ENCODE results near the gene TSTD2.

- no peak for TF ChIP-seq CTCF (IDR thresholded peaks at IDR 0.05; ENCODE audit: low read length)
- no peak for TF ChIP-seq EZH2phosphoT487 (IDR thresholded peaks at IDR 0.05; ENCODE audit: low read length)
- TF ChIP-seq EZH2 (optimal IDR thresholded peaks at IDR 0.05; ENCODE audit: low read depth, low read length) = no peak
These were observed 2.6 kb downstream of the TSTD2 start for GRCh38 chr9:97630591-97630990.

All from MM.1S (cell line).